ENCODE measurements around the gene JUN. TPM values are rescaled to one million over a fixed set of nuclear protein-coding genes. Genes with fewer than 3 reads are reported as not detected.

The JUN gene
- polyA plus RNA-seq, 1 of the 3 experiments (the other 2 are of a cell fraction), result 66.5 TPM

DNA sequence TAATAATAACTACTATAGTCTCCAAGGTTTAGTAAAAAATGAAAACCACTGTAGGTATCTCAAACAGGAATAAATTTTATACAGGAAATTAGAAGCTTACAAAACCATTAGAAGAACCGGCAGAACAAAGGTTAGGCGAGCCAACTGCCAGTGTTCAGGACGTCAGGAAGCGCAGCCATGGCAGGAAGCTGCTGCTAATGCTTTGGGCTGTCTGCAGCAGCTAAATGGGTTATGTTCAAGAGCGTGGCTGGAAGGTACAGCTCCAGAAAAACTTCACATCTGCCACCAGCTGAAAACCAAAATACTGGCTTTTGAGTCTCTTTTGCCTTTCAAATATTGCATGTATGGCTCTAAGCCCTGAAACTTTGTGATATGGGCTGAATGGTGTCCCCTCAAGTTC, 48.3 kb downstream of the JUN start:
- no peaks in the 10 kb centered on the region for H3K9me3 ChIP-seq
- TF ChIP-seq TAF1 (IDR thresholded peaks at IDR 0.05; ENCODE audit: borderline replicate concordance, low read depth, low read length) (no peak), EZH2phosphoT487 (IDR thresholded peaks at IDR 0.05; ENCODE audit: borderline replicate concordance, low read depth) (no peak), NRF1 (IDR thresholded peaks at IDR 0.05; ENCODE audit: low read depth, low read length) (no peak), POLR2AphosphoS5 (IDR thresholded peaks at IDR 0.05; ENCODE audit: low read depth, low read length) (no peak), EP300 (IDR thresholded peaks at IDR 0.05; ENCODE audit: borderline replicate concordance in 1 of 2, low read depth in 1 of 2, low read length in 1 of 2) (no peak), TCF12 (IDR thresholded peaks at IDR 0.05) (no peak), FOXJ3 (CRISPR knock-in tag; IDR thresholded peaks at IDR 0.05) (no peak), FOXM1 (IDR thresholded peaks at IDR 0.05; ENCODE audit: low read depth) (no peak), YY1 (IDR thresholded peaks at IDR 0.05; ENCODE audit: low read depth) (no peak), CHD2 (IDR thresholded peaks at IDR 0.05; ENCODE audit: low read length, partially characterized antibody) (no peak), JUND (IDR thresholded peaks at IDR 0.05) (no peak), MXI1 (IDR thresholded peaks at IDR 0.05; ENCODE audit: low read depth, low read length) (no peak), GABPA (IDR thresholded peaks at IDR 0.05; ENCODE audit: low read depth) (no peak), SIN3A (IDR thresholded peaks at IDR 0.05; ENCODE audit: borderline replicate concordance, low read depth, low read length) (no peak)
- TF ChIP-seq, protein P1, sequence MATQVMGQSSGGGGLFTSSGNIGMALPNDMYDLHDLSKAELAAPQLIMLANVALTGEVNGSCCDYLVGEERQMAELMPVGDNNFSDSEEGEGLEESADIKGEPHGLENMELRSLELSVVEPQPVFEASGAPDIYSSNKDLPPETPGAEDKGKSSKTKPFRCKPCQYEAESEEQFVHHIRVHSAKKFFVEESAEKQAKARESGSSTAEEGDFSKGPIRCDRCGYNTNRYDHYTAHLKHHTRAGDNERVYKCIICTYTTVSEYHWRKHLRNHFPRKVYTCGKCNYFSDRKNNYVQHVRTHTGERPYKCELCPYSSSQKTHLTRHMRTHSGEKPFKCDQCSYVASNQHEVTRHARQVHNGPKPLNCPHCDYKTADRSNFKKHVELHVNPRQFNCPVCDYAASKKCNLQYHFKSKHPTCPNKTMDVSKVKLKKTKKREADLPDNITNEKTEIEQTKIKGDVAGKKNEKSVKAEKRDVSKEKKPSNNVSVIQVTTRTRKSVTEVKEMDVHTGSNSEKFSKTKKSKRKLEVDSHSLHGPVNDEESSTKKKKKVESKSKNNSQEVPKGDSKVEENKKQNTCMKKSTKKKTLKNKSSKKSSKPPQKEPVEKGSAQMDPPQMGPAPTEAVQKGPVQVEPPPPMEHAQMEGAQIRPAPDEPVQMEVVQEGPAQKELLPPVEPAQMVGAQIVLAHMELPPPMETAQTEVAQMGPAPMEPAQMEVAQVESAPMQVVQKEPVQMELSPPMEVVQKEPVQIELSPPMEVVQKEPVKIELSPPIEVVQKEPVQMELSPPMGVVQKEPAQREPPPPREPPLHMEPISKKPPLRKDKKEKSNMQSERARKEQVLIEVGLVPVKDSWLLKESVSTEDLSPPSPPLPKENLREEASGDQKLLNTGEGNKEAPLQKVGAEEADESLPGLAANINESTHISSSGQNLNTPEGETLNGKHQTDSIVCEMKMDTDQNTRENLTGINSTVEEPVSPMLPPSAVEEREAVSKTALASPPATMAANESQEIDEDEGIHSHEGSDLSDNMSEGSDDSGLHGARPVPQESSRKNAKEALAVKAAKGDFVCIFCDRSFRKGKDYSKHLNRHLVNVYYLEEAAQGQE (IDR thresholded peaks at IDR 0.05; ENCODE audit: low read depth, low read length), result no peak
- TF ChIP-seq, protein P2, sequence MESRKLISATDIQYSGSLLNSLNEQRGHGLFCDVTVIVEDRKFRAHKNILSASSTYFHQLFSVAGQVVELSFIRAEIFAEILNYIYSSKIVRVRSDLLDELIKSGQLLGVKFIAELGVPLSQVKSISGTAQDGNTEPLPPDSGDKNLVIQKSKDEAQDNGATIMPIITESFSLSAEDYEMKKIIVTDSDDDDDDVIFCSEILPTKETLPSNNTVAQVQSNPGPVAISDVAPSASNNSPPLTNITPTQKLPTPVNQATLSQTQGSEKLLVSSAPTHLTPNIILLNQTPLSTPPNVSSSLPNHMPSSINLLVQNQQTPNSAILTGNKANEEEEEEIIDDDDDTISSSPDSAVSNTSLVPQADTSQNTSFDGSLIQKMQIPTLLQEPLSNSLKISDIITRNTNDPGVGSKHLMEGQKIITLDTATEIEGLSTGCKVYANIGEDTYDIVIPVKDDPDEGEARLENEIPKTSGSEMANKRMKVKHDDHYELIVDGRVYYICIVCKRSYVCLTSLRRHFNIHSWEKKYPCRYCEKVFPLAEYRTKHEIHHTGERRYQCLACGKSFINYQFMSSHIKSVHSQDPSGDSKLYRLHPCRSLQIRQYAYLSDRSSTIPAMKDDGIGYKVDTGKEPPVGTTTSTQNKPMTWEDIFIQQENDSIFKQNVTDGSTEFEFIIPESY (IDR thresholded peaks at IDR 0.05; ENCODE audit: borderline replicate concordance, low read depth), result no peak
- TF ChIP-seq, protein P3, sequence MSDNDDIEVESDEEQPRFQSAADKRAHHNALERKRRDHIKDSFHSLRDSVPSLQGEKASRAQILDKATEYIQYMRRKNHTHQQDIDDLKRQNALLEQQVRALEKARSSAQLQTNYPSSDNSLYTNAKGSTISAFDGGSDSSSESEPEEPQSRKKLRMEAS (IDR thresholded peaks at IDR 0.05; ENCODE audit: low read depth), result no peak
- TF ChIP-seq, protein P4, sequence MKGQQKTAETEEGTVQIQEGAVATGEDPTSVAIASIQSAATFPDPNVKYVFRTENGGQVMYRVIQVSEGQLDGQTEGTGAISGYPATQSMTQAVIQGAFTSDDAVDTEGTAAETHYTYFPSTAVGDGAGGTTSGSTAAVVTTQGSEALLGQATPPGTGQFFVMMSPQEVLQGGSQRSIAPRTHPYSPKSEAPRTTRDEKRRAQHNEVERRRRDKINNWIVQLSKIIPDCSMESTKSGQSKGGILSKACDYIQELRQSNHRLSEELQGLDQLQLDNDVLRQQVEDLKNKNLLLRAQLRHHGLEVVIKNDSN (IDR thresholded peaks at IDR 0.05; ENCODE audit: borderline replicate concordance, low read depth), result no peak
- no peaks in the 10 kb centered on the region; a peak in 1 of 4 replicates for H3K4me1 ChIP-seq (ENCODE audit: control insufficient read depth in 1 of 2, insufficient read depth in 2 of 2, low read depth in 1 of 2, low read length in 1 of 2)
- no peaks in the 10 kb centered on the region for H3K79me2 ChIP-seq (ENCODE audit: insufficient read depth)
- H3K27ac ChIP-seq (ENCODE audit: low read depth in 2 of 2, low read length in 1 of 2), result no peak overlapping the region
- no peak overlapping the region for H3K4me3 ChIP-seq (ENCODE audit: low read depth in 2 of 2, low read length in 1 of 2)
- no peaks in the 10 kb centered on the region for H3K36me3 ChIP-seq (replicated peaks in 1 of 2; ENCODE audit: control insufficient read depth in 1 of 2, insufficient read depth in 2 of 2, low read length in 1 of 2)
- no peaks in the 10 kb centered on the region for H3K27me3 ChIP-seq (ENCODE audit: insufficient read depth)
- DNase-seq, result no peak
- peaks cover 7% of the 10 kb centered on the region for H3F3A ChIP-seq (replicated peaks; ENCODE audit: insufficient read depth)
- no peak overlapping the region for H3K9ac ChIP-seq
- no peaks in the 10 kb centered on the region for H3K9me2 ChIP-seq
- CTCF ChIA-PET, result interaction anchor here (0.7 kb wide), 1 partner anchor 982 kb away, joined by 3 read pairs; no protein-coding TSS in a partner anchor
- POLR2A ChIA-PET, result no interaction called here
- 93% methylated on average over 5 of the region's 5 CpGs for WGBS (ENCODE audit: low lambda C conversion rate)
- no peak overlapping the region for H2AFZ ChIP-seq (ENCODE audit: low read depth)
- H4K20me1 ChIP-seq (ENCODE audit: insufficient read depth), result no peaks in the 10 kb centered on the region
- H3K4me2 ChIP-seq, result no peak overlapping the region

All from SK-N-SH (cell line).